ENCODE data around the gene MMP26.

The MMP26 gene

DNA sequence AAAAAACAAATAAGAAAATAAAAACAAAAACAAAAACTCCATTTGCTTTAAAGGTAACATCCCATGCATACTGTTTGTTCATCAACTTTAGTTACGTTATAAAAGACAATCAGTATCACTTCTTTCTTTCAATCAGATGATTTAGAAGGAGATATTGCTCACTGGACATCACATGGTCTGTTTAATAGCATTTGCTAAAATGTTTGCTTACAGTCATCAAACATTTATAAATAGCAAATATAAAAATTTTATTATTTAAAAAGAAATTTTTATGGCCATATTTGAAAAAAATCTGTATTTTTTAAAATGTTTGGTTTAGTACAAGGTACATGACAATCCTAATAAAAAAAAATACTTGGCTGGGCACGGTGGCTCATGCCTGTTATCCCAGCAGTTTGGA lies 22.6 kb downstream of the MMP26 start:
- DNase-seq = no peak

DNA sequence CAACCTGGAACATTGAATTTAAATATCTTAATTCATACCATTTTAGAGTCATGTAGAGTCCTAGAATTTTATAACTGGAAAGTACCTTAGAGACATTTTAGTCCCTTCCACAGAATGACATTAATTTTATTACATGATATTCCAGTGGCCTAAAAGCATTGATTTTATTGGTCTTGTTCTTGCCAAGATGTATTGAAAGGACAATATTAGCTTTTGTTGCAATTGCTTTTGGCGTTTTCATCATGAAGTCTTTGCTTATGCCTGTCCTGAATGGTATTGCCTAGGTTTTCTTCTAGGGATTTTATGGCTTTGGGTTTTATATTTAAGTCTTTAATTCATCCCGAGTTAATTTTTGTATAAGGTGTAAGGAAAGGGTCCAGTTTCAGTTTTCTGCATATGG lies 36.2 kb downstream of the MMP26 start:
- no peak for DNase-seq

DNA sequence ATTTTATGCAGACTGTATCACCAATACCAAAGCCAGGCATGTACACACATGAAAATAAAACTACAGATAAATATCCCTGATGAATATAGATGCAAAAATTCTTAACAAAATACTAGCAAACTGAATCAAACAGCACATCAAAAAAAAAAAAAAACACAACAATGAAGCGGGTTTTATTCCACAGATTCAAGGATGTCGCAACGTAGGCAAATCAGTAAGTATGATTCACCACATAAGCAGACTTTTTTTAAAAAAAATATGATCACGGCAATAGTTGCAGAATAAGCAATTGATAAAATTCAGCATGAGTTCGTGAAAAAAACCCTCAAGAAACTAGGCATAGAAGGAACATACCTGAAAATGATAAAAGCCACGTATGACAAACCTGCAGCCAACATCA lies 43.9 kb downstream of the MMP26 start:
- no peak for DNase-seq

DNA sequence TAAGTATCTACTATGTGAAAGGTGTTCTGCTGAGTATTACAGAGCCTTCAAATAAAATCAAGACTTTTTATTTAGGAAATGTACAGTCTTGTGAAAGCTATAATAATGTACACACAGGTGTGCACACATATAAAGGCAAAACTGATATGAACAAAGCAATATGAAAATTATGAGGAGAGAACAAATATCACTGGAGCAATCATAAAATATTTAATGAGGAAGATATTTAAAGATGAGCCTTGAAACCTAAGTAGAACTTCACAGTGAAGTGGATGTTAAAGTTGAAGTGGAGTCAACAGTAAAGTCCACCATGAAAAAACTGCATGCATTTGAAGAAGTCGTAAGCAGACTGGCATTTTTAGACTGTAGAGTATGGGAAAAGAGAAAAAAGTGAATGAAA lies 46.6 kb downstream of the MMP26 start:
- DNase-seq = no peak
